Right atrium auricular region (tissue), 2 donors: ENCODE measurements around the gene DVL1. TPM values are rescaled to one million over a fixed set of nuclear protein-coding genes. Genes with fewer than 3 reads are reported as not detected.

Source experiments
- DNase-seq: peaks from one replicate; pipeline ENCODE4 v3.0.0-alpha.2; 2019; ENCODE audit warnings: low spot score
- H3K27ac ChIP-seq, 2 donors: fragments of 200-600 bp; sonication (generic); 1 replicate in 1 of 2; 2 replicates in 1 of 2; pipeline ENCODE4 v1.5.1; 2016 to 2019
- H3K27me3 ChIP-seq, 2 donors: fragments of 200-600 bp; sonication (generic); one replicate each; pipeline versions ENCODE4 v1.5.1 to v1.6.0; 2017 to 2019
- H3K36me3 ChIP-seq: fragments of 200-600 bp; sonication (generic); one replicate; pipeline ENCODE4 v1.5.1; 2016
- H3K4me1 ChIP-seq, 2 donors: fragments of 200-600 bp; sonication (generic); one replicate each; pipeline versions ENCODE4 v1.5.1 to v1.6.0; 2017 to 2019
- H3K4me3 ChIP-seq, 2 donors: fragments of 200-600 bp; sonication (generic); 1 replicate in 1 of 2; 2 replicates in 1 of 2; pipeline ENCODE4 v1.5.1; 2017 to 2019; ENCODE audit warnings: mild to moderate bottlenecking in 1 of 2, moderate library complexity in 1 of 2
- H3K9me3 ChIP-seq, 2 donors: fragments of 200-600 bp; sonication (generic); one replicate each; pipeline ENCODE4 v1.5.1; 2019
- CTCF ChIP-seq, 2 donors: fragments of 200-600 bp; sonication (generic); IDR thresholded peaks; one replicate each; pipeline ENCODE4 v1.5.1; 2019; ENCODE audit warnings: antibody characterized with exemption in 2 of 2
- total RNA-seq, 2 donors: library from RNA; depleted of rRNA; stranded (reverse); fragments of >200 nt; gene quantifications; one replicate each; pipeline ENCODE4 v1.1.0, GENCODE V29; 2016

Gene DVL1
- total RNA-seq, 2 donors from 2014 or later = 75.0 to 80.2 TPM

DNA sequence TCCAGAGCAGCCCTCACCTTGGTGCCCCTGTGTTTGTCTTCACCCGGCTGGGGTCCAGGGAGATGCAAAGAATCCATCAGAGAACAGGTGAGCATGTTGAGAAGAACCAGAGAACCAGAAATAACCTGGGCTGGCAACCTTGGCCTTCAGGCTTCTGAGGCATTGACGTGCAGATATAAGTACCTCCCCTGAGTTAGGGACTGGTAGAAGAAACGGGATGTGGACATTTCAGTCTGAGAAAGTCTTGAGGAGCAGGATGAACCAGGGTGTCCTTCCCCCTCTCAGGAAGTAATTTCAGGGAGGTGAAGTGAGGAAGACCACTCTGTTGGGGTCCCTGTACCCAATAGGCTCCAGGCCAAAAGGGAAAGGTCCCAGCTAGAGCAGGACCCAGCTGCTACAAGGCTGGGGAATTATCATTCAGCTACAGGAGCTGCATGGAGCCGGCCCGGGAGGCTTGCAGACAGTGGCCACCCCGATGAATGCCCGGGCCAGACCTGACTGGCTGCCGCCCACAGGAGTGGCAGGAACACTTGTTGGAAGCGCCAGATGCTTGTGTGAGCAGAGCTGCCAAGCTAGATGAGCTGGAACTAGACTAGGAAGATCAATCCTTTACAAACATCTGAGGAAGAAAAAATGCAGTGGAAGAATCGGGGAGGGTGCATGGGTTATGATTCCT is 27.5 kb upstream of the DVL1 start:
- H3K27ac ChIP-seq = no peak overlapping the region
- peaks cover 0 to 36% of the 10 kb centered on the region in 2 donors for H3K4me1 ChIP-seq
- TF ChIP-seq CTCF (IDR thresholded peaks at IDR 0.05) = no peak
- no peak for DNase-seq
- H3K36me3 ChIP-seq = peaks cover 9% of the 10 kb centered on the region
- H3K4me3 ChIP-seq = no peak overlapping the region
- no peaks in the 10 kb centered on the region for H3K27me3 ChIP-seq
- no peaks in the 10 kb centered on the region for H3K9me3 ChIP-seq

- TF ChIP-seq CTCF (IDR thresholded peaks at IDR 0.05) = peak in 1 of 2 donors; percentile 42
- H3K4me1 ChIP-seq = peaks cover 0 to 39% of the 10 kb centered on the region in 2 donors
- H3K36me3 ChIP-seq = peaks cover 9% of the 10 kb centered on the region
- H3K27me3 ChIP-seq = no peaks in the 10 kb centered on the region
- peak within 1 kb of the TSS; percentile 97 to 99 for H3K4me3 ChIP-seq
- H3K9me3 ChIP-seq = no peaks in the 10 kb centered on the region
- H3K27ac ChIP-seq = peak within 1 kb of the TSS; percentile 94 to 97
- peak; percentile 99 for DNase-seq
These were observed 25.9 kb upstream of the DVL1 start, which contains the start of gene AURKAIP1 for GRCh38 chr1:1374929-1375662. AURKAIP1 (minus strand) TSS chr1:1375207; CDS start chr1:1374756, 451 bp downstream.

DNA sequence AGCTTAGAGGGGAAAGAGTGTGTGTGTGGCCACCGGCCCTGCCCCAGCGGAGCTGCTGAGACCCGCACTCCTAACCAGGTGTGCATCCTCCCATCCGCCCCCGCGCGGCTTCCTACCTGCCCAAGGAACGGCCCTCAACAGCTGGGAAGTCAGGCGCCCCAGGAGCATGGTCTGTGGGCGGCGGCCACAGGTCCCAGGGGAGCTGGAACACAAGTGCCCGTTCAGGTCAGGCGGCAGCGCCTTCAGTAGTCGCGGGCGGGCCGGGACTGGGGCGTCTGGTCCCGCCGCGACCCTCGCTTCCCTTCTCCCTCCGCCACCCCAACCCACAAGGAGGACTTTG is 25.3 kb upstream of the DVL1 start:
- TF ChIP-seq CTCF (IDR thresholded peaks at IDR 0.05) = no peak
- Histone ChIP-seq H3K27ac (peak overlapping the region; percentile 94 to 97), H3K36me3 (peaks cover 9% of the 10 kb centered on the region), H3K4me3 (peak overlapping the region; percentile 97 to 99), H3K4me1 (peaks cover 0 to 39% of the 10 kb centered on the region in 2 donors), H3K27me3 (no peaks in the 10 kb centered on the region), H3K9me3 (no peaks in the 10 kb centered on the region)
- DNase-seq = no peak

DNA sequence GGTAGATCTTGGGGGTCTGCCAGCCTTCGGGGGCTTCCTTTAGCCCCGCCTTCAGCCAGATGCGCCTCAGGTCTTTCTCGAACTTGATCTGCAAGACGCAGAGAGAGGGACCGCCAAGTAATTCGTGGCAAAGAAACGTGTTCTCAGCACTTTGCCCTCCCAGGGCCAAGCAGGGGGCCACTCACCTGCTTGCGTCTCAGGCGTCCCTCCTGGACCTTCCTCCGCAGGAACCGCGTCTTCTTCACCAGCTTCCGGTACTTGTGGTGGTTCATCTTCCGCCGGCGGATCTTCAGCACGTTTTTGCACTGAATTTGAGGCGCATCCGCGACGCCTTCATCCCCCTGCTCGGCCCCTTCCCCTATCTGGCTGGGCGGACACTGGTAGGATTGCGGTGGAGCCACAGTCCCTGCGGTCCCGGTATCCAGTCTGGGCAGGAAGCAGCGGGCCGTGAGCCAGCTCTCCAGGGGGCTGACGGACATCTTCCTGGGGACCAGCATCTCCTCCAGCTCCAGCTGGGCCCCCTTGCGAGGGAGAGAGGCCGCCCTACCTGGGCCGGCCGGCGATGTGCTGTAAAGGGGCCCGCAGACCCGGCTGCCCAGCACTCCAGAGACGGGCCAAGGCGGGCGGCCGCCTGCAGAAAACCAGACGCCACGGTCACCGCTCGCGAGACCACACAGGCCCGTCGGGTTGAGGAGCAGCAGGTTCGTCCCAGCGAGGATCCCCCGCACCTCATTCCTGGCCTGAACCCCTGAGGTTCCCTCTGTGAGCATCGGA is 24.8 kb upstream of the DVL1 start:
- TF ChIP-seq CTCF (IDR thresholded peaks at IDR 0.05) = no peak
- no peaks in the 10 kb centered on the region for H3K9me3 ChIP-seq
- H3K27me3 ChIP-seq = no peaks in the 10 kb centered on the region
- no peak for DNase-seq
- peak overlapping the region; percentile 94 to 97 for H3K27ac ChIP-seq
- peaks cover 0 to 39% of the 10 kb centered on the region in 2 donors for H3K4me1 ChIP-seq
- peak overlapping the region; percentile 97 to 99 for H3K4me3 ChIP-seq
- H3K36me3 ChIP-seq = peaks cover 9% of the 10 kb centered on the region

GRCh38 chr1:1373051-1373814 is 24.0 kb upstream of the DVL1 start:
- TF ChIP-seq CTCF (IDR thresholded peaks at IDR 0.05) = no peak
- no peak overlapping the region for H3K4me3 ChIP-seq
- H3K36me3 ChIP-seq = peaks cover 9% of the 10 kb centered on the region
- DNase-seq = no peak
- no peaks in the 10 kb centered on the region for H3K9me3 ChIP-seq
- no peaks in the 10 kb centered on the region for H3K27me3 ChIP-seq
- H3K27ac ChIP-seq = no peak overlapping the region
- H3K4me1 ChIP-seq = peaks cover 0 to 39% of the 10 kb centered on the region in 2 donors
